K562 (cell line): Measurements from ENCODE around the gene POLR1H. TPM values are rescaled to one million over a fixed set of nuclear protein-coding genes. Genes with fewer than 3 reads are reported as not detected.

ENCODE experiments used
- ATAC-seq: fragments of 200-7000 bp; cut with Tn5 transposase; 3 replicates; pipeline ENCODE4 v1.9.1; 2020; ENCODE audit warnings: moderate library complexity
- BruUV-seq: library from RNA; stranded (reverse); fragments of 400-500 nt; replicated peaks from 2 replicates; lab custom pipeline; 2021; lab: Mats Ljungman, UMichigan
- CTCF ChIA-PET: fragments of 300-600 bp; formaldehyde crosslinking; extraction: SDS; loops from one replicate; lab custom pipeline; 2021; ENCODE audit warnings: low intra/inter-chr PET ratio; lab: Yijun Ruan, JAX
- POLR2A ChIA-PET: fragments of 300-600, 350-650 bp; sonication (Branson Sonifier 250); formaldehyde crosslinking; extraction: SDS; loops from one replicate; lab custom pipeline; 2021; ENCODE audit warnings: antibody characterized with exemption, inconsistent platforms; lab: Yijun Ruan, JAX
- DNase-seq, 4 experiments: peaks; one replicate each; pipeline versions ENCODE4 v3.0.0 to v3.0.0-alpha.2; 2011 to 2018; ENCODE audit warnings: low spot score in 3 of 4, mixed read lengths in 3 of 4; ENCODE audit errors: extremely low read depth in 1 of 4
- FAIRE-seq: peaks from 2 replicates; lab custom pipeline; 2011; peaks lifted over from hg19 to GRCh38; lab: Jason Lieb, UNC
- H2AFZ ChIP-seq: 2 replicates; pipeline ENCODE4 v1.6.0; 2011; ENCODE audit warnings: low read depth, low read length, control low read depth, inconsistent platforms
- H3K27ac ChIP-seq: fragments of 200-600 bp; 3 replicates; pipeline ENCODE4 v1.8.0; 2011; ENCODE audit warnings: low read depth, mild to moderate bottlenecking, control low read depth, inconsistent platforms, low read length, moderate library complexity, mixed read lengths; ENCODE audit errors: extremely low read depth
- H3K27me3 ChIP-seq, 2 experiments: fragments of 300-600 bp in 1 of 2; 2 replicates in 1 of 2; 3 replicates in 1 of 2; pipeline versions ENCODE4 v1.6.0 to v1.8.0; 2011; ENCODE audit warnings: inconsistent platforms in 2 of 2, low read length in 2 of 2, mild to moderate bottlenecking in 1 of 2, mixed read lengths in 1 of 2, moderate library complexity in 1 of 2; ENCODE audit not compliant: control insufficient read depth in 2 of 2, insufficient read depth in 2 of 2
- H3K36me3 ChIP-seq: fragments of 300-600 bp; 3 replicates; pipeline ENCODE4 v1.8.0; 2011; ENCODE audit warnings: mild to moderate bottlenecking, low read length, inconsistent platforms; ENCODE audit not compliant: control insufficient read depth, insufficient read depth
- H3K4me1 ChIP-seq, 2 experiments: fragments of 200-600 bp in 1 of 2; replicated peaks in 1 of 2; 2 replicates in 1 of 2; 3 replicates in 1 of 2; pipeline versions ENCODE4 v1.5.1 to v1.8.0; 2011; ENCODE audit warnings: inconsistent platforms in 2 of 2, low read length in 2 of 2, mild to moderate bottlenecking in 1 of 2, mixed read lengths in 1 of 2, moderate library complexity in 1 of 2; ENCODE audit not compliant: control insufficient read depth in 2 of 2, insufficient read depth in 2 of 2
- H3K4me2 ChIP-seq: 2 replicates; pipeline ENCODE4 v1.6.1; 2011; ENCODE audit warnings: low read length, control low read depth, inconsistent platforms, mixed read lengths; ENCODE audit not compliant: insufficient read depth
- H3K4me3 ChIP-seq: fragments of 200-600 bp; sonication (generic), shearing (Covaris generic); 2 replicates; pipeline ENCODE4 v1.5.1; 2016; ENCODE audit warnings: control low read depth, inconsistent platforms
- H3K79me2 ChIP-seq: fragments of 200-600 bp; 3 replicates; pipeline ENCODE4 v1.8.0; 2011; ENCODE audit warnings: low read length, inconsistent platforms; ENCODE audit not compliant: control insufficient read depth, insufficient read depth
- H3K9ac ChIP-seq, 2 experiments: 2 replicates each; pipeline versions ENCODE4 v1.6.0 to v1.6.1; 2011; ENCODE audit warnings: low read depth in 2 of 2, low read length in 2 of 2, control low read depth in 1 of 2, inconsistent platforms in 1 of 2, mild to moderate bottlenecking in 1 of 2, mixed read lengths in 1 of 2; ENCODE audit not compliant: insufficient read depth in 1 of 2
- H3K9me1 ChIP-seq: one replicate; pipeline ENCODE4 v1.6.0; 2011; ENCODE audit warnings: inconsistent platforms, mild to moderate bottlenecking, low read length, moderate library complexity; ENCODE audit not compliant: control insufficient read depth, insufficient read depth
- H3K9me3 ChIP-seq: replicated peaks from 2 replicates; pipeline ENCODE4 v1.5.1; 2011; ENCODE audit warnings: low read depth, low read length, inconsistent platforms; ENCODE audit not compliant: control insufficient read depth, insufficient read depth
- H4K20me1 ChIP-seq: replicated peaks from 2 replicates; pipeline ENCODE4 v1.6.1; 2011; ENCODE audit warnings: low read length, inconsistent platforms, mixed read lengths; ENCODE audit not compliant: control insufficient read depth, insufficient read depth
- C11orf30 ChIP-seq: fragments of 450-650 bp; IDR thresholded peaks from 2 replicates; pipeline ENCODE4 v1.6.1; 2016; ENCODE audit warnings: low read depth, mild to moderate bottlenecking
- CCNT2 ChIP-seq: IDR thresholded peaks from 2 replicates; pipeline ENCODE4 v1.6.1; 2011; ENCODE audit warnings: borderline replicate concordance, low read depth, mild to moderate bottlenecking, moderate library complexity, mixed read lengths, low read length; ENCODE audit not compliant: insufficient read length; ENCODE audit errors: extremely low read depth
- DIDO1 ChIP-seq: fragments of 450-650 bp; IDR thresholded peaks from 2 replicates; pipeline ENCODE4 v1.6.1; 2016; ENCODE audit warnings: low read depth, missing biosample characterization, missing genetic modification characterization
- MEIS2 ChIP-seq: fragments of 450-650 bp; IDR thresholded peaks from 2 replicates; pipeline ENCODE4 v1.6.1; 2014; ENCODE audit warnings: mild to moderate bottlenecking; ENCODE audit not compliant: partially characterized antibody
- NCOR1 ChIP-seq: fragments of 450-650 bp; IDR thresholded peaks from 2 replicates; pipeline ENCODE4 v1.6.1; 2016; ENCODE audit warnings: mild to moderate bottlenecking, moderate library complexity
- SMARCB1 ChIP-seq: IDR thresholded peaks from 2 replicates; pipeline ENCODE4 v1.6.1; 2011; ENCODE audit warnings: improper control_type of control experiment, low read depth; ENCODE audit not compliant: insufficient read length
- UBTF ChIP-seq, 2 experiments: IDR thresholded peaks; 2 replicates each; pipeline ENCODE4 v1.6.1; 2012; ENCODE audit warnings: improper control_type of control experiment in 2 of 2, low read depth in 2 of 2, low read length in 2 of 2, borderline replicate concordance in 1 of 2
- ZBTB33 ChIP-seq: sonication (generic); formaldehyde crosslinking; IDR thresholded peaks from 2 replicates; pipeline ENCODE4 v1.8.1; 2023; ENCODE audit warnings: mild to moderate bottlenecking, missing genetic modification reagents
- ZFP36 ChIP-seq: fragments of 150-350 bp; IDR thresholded peaks from 2 replicates; pipeline ENCODE4 v1.6.1; 2018; ENCODE audit warnings: low read length, low read depth; ENCODE audit not compliant: partially characterized antibody
- ZNF436 ChIP-seq: fragments of 250-450, 450-650 bp; sonication (Bioruptor Pico); formaldehyde crosslinking; IDR thresholded peaks from 2 replicates; pipeline ENCODE4 v1.7.0; 2020; ENCODE audit warnings: mild to moderate bottlenecking
- ZNF586 ChIP-seq: fragments of 450-650 bp; formaldehyde crosslinking; conservative IDR thresholded peaks from 2 replicates; pipeline ENCODE4 v1.4.0; 2020; ENCODE audit warnings: mild to moderate bottlenecking, moderate library complexity
- WGBS: fragments of 100-300 bp; shearing (Covaris generic); methylation state at CpG from one replicate; pipeline ENCODE4 v1.1.6; 2016; ENCODE audit warnings: low coverage, mixed read lengths; ENCODE audit not compliant: insufficient coverage; ENCODE audit errors: missing lambda C conversion rate; 5-methylcytosine and 5-hydroxymethylcytosine counted together
- in situ Hi-C: fragments of 300-500 bp; cut with MboI; formaldehyde crosslinking; loops from 4 replicates; pipeline ENCODE4 v1.15.0; 2018; ENCODE audit warnings: inconsistent platforms, mixed read lengths
- intact Hi-C: fragments of 100-400 bp; cut with micrococcal nuclease; formaldehyde crosslinking; loops from 2 replicates; pipeline ENCODE4 v1.14.2; 2022
- polyA plus RNA-seq, 8 experiments: library from polyadenylated mRNA; depleted of rRNA in 4 of 8; stranded (reverse) in 5 of 8; unstranded in 3 of 8; fragments of >200 nt; fragmentation: Nextera tagmentation in 2 of 8; fragmentation: Illumina TruSeq in 1 of 8; extraction: Ambion mirVana in 2 of 8; extraction: Trizol in 1 of 8; gene quantifications; 2 replicates each; pipeline versions ENCODE4 v1.2.1 to v1.2.3, GENCODE V29; 2011 to 2014; ENCODE audit warnings: inconsistent platforms in 1 of 8, missing spikeins in 1 of 8
- total RNA-seq, 7 experiments: library from RNA; depleted of rRNA in 6 of 7; stranded (reverse); fragments of >200 nt in 6 of 7; fragmentation: Illumina TruSeq in 2 of 7; extraction: Trizol in 2 of 7; gene quantifications; 2 replicates each; pipeline versions ENCODE4 v1.2.1 to v1.2.3, GENCODE V29; 2011 to 2021; ENCODE audit warnings: low replicate concordance in 1 of 7

Gene POLR1H
- total and polyA plus RNA-seq, 9 of the 15 experiments (the other 6 are each of a cell fraction or from before 2014, with no cell fraction given): 92.2 to 333 (median 143) TPM

GRCh38 chr6:30100585-30101443, 39.7 kb downstream of the POLR1H start (continued):
- TF ChIP-seq ZBTB33 (CRISPR knock-in tag): peak; percentile 63

DNA sequence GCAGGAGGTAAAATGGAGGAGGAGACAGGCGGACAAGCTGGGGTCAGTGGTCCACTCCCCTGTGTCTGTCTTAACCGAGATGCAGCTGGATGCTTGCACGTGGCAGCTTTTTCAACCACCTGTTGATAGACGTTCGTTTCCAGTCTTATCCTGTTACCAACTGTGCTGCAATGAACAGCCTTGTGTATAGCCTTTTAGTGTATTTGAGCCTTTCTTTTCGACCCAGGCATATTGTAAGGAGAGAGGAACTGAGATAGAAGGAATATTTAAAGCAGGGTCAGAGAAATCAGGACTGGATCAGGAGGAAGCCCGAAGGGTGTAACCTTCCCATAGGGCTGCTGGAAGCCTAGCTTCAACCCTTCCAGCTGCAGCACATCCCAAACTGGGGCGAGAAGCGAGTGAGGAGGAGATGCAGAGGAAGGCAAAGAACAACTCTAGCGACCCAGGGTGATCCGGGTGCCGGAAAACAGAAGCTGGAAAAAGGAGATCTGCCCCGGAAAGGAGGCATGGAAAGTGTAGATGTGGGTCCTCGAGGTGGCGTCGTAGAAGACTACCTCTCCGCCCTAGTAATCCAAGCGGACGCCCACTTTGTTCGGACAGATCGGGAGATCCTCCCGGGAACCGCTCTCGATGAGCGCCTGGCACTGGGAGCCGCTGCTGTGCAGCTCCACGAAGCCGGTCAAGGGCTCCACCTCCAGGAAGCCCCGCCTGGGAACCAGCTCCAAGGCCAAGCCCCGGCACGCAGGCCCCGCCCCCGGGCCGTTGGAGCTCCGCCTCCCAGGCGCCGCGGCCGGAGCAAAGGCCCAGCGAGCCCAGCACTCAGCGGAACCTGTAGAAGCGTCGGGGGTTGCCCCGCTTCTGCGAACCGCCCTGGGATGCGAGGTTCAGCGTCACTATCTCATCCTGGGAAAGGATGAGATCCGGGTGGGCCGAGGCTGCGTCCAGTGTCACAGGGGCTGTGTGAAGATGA, 40.7 kb downstream of the POLR1H start:
- Histone ChIP-seq H3K79me2 (no peaks in the 10 kb centered on the region), H4K20me1 (no peaks in the 10 kb centered on the region), H3K9me3 (no peaks in the 10 kb centered on the region), H2AFZ (peak overlapping the region; percentile 98), H3K9me1 (no peaks in the 10 kb centered on the region), H3K9ac (peak overlapping the region; percentile 40 to 84), H3K36me3 (no peaks in the 10 kb centered on the region), H3K4me2 (peak overlapping the region; percentile 86), H3K27me3 (peaks cover 11 to 25% of the 10 kb centered on the region in 2 experiments; a peak in 4 of 5 replicates), H3K4me3 (peak overlapping the region; percentile 35), H3K4me1 (peaks cover 35 to 45% of the 10 kb centered on the region in 2 experiments), H3K27ac (no peak overlapping the region)
- ATAC-seq: peak; percentile 97
- POLR2A ChIA-PET: interaction anchor here (0.7 to 1.0 kb wide), 4 partner anchors 10 to 30 kb away, joined by 3 to 5 read pairs (median 3); no protein-coding TSS in a partner anchor
- intact Hi-C loops: loop anchor here (2.0 to 10.0 kb wide), 3 partner anchors 35 to 296 kb away; partner anchors contain the start of gene PPP1R11
- CTCF ChIA-PET: interaction anchor here (1.7 to 4.2 kb wide), 3 partner anchors 29 to 295 kb away, joined by 6 to 66 read pairs (median 6); no protein-coding TSS in a partner anchor
- WGBS: 3% methylated on average over 43 of the region's 51 CpGs
- peak; percentile 92 to 95 (median 94) for DNase-seq
- FAIRE-seq: peak; percentile 70
- in situ Hi-C loops: no loop called here
- BruUV-seq: no TSS peak
- TF ChIP-seq CCNT2 (no peak), SMARCB1 (no peak), MEIS2 (no peak), ZFP36 (peak; percentile 42), DIDO1 (no peak), C11orf30 (no peak), UBTF (IDR thresholded peaks at IDR 0.05; ENCODE audit: borderline replicate concordance in 1 of 2, low read depth in 2 of 2, low read length in 2 of 2) (0 out of 4 replicates have a peak, but pooled peaks of 1 of the 2 experiments have one; percentile 27), ZNF586 (CRISPR knock-in tag) (no peak), ZNF436 (CRISPR knock-in tag) (no peak), NCOR1 (no peak)
